Activated naive CD8-positive, alpha-beta T cell treated with anti-CD3 and anti-CD28 coated beads, Interleukin-2, amount 50 U/mL, for 16 hours (primary cell): ENCODE measurements around the gene SLIT1.

ENCODE experiments used
- DNase-seq: peaks from one replicate; pipeline ENCODE4 v3.0.0-alpha.2; 2020; ENCODE audit warnings: low read depth, low spot score

Gene SLIT1

GRCh38 chr10:97200616-97201015, 14.9 kb upstream of the SLIT1 start:
- DNase-seq, result no peak

- no peak for DNase-seq
Measured at GRCh38 chr10:97199152-97199551, 13.4 kb upstream of the SLIT1 start.

GRCh38 chr10:97197030-97197500, 11.3 kb upstream of the SLIT1 start:
- DNase-seq, result no peak

GRCh38 chr10:97196223-97197029, 10.7 kb upstream of the SLIT1 start:
- DNase-seq, result peak; percentile 23

- no peak for DNase-seq
Measured at GRCh38 chr10:97195706-97196222, 10.0 kb upstream of the SLIT1 start.

GRCh38 chr10:97192952-97193435, 7.2 kb upstream of the SLIT1 start:
- no peak for DNase-seq

- no peak for DNase-seq
Measured at GRCh38 chr10:97190450-97190849, 4.7 kb upstream of the SLIT1 start.

GRCh38 chr10:97188261-97188711, 2.5 kb upstream of the SLIT1 start:
- no peak for DNase-seq

GRCh38 chr10:97186911-97187310, 1.2 kb upstream of the SLIT1 start:
- no peak for DNase-seq

- DNase-seq, result no peak
Measured at GRCh38 chr10:97184971-97185325, 811 bp downstream of the SLIT1 start.

GRCh38 chr10:97183314-97183713, 2.4 kb downstream of the SLIT1 start:
- DNase-seq, result no peak

- no peak for DNase-seq
Measured at GRCh38 chr10:97182288-97182990, 3.3 kb downstream of the SLIT1 start.

GRCh38 chr10:97180986-97181385, 4.8 kb downstream of the SLIT1 start:
- DNase-seq, result no peak

GRCh38 chr10:97180363-97180755, 5.4 kb downstream of the SLIT1 start:
- no peak for DNase-seq

GRCh38 chr10:97179731-97180362, 5.9 kb downstream of the SLIT1 start:
- no peak for DNase-seq

- no peak for DNase-seq
Measured at GRCh38 chr10:97179311-97179710, 6.4 kb downstream of the SLIT1 start.

GRCh38 chr10:97178074-97178473, 7.7 kb downstream of the SLIT1 start:
- DNase-seq, result no peak

GRCh38 chr10:97176226-97176625, 9.5 kb downstream of the SLIT1 start:
- DNase-seq, result no peak

GRCh38 chr10:97175586-97175985, 10.2 kb downstream of the SLIT1 start:
- DNase-seq, result no peak

- no peak for DNase-seq
Measured at GRCh38 chr10:97174941-97175340, 10.8 kb downstream of the SLIT1 start.

- DNase-seq, result no peak
Measured at GRCh38 chr10:97174276-97174775, 11.4 kb downstream of the SLIT1 start.

- DNase-seq, result no peak
Measured at GRCh38 chr10:97173036-97173435, 12.7 kb downstream of the SLIT1 start.
